ENCODE data around the gene AP5S1. TPM values are rescaled to one million over a fixed set of nuclear protein-coding genes. Genes with fewer than 3 reads are reported as not detected.
A peak's percentile ranks its signal among the peaks of the same experiment; 100 is the strongest.

Gene AP5S1
- polyA plus RNA-seq, 1 donor from 2014 or later: 11.3 TPM

DNA sequence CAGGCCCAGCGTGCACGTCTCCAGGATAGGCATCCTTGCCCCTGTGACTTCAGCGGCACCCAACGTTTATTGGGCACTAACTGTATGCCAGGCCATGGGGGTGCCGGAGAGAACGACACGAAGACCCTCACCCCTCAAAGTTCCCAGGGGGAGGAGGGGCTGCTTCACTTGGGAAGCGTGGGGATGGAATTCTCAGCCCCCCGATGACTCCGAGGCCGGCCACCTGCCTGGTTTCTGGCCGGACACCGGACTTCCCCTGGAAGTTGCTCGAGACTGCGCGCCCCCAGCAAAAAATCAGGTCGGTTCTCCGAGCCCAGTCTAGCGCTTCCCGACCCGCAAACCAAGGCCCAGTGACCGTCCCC lies 26.0 kb downstream of the AP5S1 start:
- Histone ChIP-seq H2AFZ (ENCODE audit: low read depth, low read length) (peak overlapping the region; percentile 93), H3K9ac (ENCODE audit: low read length) (peak overlapping the region; percentile 88), H3K4me2 (ENCODE audit: low read length) (peak overlapping the region; percentile 82), H3F3A (ENCODE audit: insufficient read depth, low read length, poor library complexity, severe bottlenecking) (no peaks in the 10 kb centered on the region), H4K20me1 (ENCODE audit: insufficient read depth) (no peaks in the 10 kb centered on the region), H3K4me3 (ENCODE audit: low read length) (peak overlapping the region; percentile 99), H3K36me3 (ENCODE audit: insufficient read depth, low read length) (no peaks in the 10 kb centered on the region), H3K9me2 (ENCODE audit: insufficient read depth, low read length) (no peaks in the 10 kb centered on the region), H3K9me3 (ENCODE audit: low read length) (no peaks in the 10 kb centered on the region), H3K79me2 (replicated peaks; ENCODE audit: insufficient read depth, low read length) (peaks cover 8% of the 10 kb centered on the region), H3K27me3 (ENCODE audit: insufficient read depth, low read depth, low read length) (no peaks in the 10 kb centered on the region), H3K27ac (ENCODE audit: low read length) (peak overlapping the region; percentile 59)
- TF ChIP-seq EP300 (conservative IDR thresholded peaks at IDR 0.05; ENCODE audit: poor library complexity, severe bottlenecking) (no peak), CTCF (IDR thresholded peaks at IDR 0.05; ENCODE audit: poor library complexity, severe bottlenecking) (no peak), POLR2AphosphoS5 (IDR thresholded peaks at IDR 0.05) (no peak), RAD21 (conservative IDR thresholded peaks at IDR 0.05) (no peak), EZH2 (IDR thresholded peaks at IDR 0.05; ENCODE audit: borderline replicate concordance, insufficient read depth, low read length, poor library complexity, severe bottlenecking) (no peak), MXI1 (conservative IDR thresholded peaks at IDR 0.05; ENCODE audit: poor library complexity, severe bottlenecking) (no peak), TAF1 (IDR thresholded peaks at IDR 0.05; ENCODE audit: low read depth) (no peak), SMC3 (conservative IDR thresholded peaks at IDR 0.05; ENCODE audit: poor library complexity) (no peak)
- TF ChIP-seq, protein P1, sequence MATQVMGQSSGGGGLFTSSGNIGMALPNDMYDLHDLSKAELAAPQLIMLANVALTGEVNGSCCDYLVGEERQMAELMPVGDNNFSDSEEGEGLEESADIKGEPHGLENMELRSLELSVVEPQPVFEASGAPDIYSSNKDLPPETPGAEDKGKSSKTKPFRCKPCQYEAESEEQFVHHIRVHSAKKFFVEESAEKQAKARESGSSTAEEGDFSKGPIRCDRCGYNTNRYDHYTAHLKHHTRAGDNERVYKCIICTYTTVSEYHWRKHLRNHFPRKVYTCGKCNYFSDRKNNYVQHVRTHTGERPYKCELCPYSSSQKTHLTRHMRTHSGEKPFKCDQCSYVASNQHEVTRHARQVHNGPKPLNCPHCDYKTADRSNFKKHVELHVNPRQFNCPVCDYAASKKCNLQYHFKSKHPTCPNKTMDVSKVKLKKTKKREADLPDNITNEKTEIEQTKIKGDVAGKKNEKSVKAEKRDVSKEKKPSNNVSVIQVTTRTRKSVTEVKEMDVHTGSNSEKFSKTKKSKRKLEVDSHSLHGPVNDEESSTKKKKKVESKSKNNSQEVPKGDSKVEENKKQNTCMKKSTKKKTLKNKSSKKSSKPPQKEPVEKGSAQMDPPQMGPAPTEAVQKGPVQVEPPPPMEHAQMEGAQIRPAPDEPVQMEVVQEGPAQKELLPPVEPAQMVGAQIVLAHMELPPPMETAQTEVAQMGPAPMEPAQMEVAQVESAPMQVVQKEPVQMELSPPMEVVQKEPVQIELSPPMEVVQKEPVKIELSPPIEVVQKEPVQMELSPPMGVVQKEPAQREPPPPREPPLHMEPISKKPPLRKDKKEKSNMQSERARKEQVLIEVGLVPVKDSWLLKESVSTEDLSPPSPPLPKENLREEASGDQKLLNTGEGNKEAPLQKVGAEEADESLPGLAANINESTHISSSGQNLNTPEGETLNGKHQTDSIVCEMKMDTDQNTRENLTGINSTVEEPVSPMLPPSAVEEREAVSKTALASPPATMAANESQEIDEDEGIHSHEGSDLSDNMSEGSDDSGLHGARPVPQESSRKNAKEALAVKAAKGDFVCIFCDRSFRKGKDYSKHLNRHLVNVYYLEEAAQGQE (IDR thresholded peaks at IDR 0.05; ENCODE audit: borderline replicate concordance): no peak

GRCh38 chr20:3846740-3847428 lies 26.5 kb downstream of the AP5S1 start, which contains the start of gene MAVS:
Gene MAVS, plus strand, starts transcription at chr20:3846834. Its CDS starts 7,791 bp downstream, at chr20:3854625.
- Histone ChIP-seq H3K27me3 (ENCODE audit: insufficient read depth, low read depth, low read length) (no peaks in the 10 kb centered on the region), H2AFZ (ENCODE audit: low read depth, low read length) (peak within 1 kb of the TSS; percentile 97), H3K36me3 (ENCODE audit: insufficient read depth, low read length) (no peaks in the 10 kb centered on the region), H3K79me2 (replicated peaks; ENCODE audit: insufficient read depth, low read length) (peaks cover 8% of the 10 kb centered on the region), H3K9ac (ENCODE audit: low read length) (peak within 1 kb of the TSS; percentile 88), H3K27ac (ENCODE audit: low read length) (peak within 1 kb of the TSS; percentile 65), H3K9me2 (ENCODE audit: insufficient read depth, low read length) (no peaks in the 10 kb centered on the region), H3K9me3 (ENCODE audit: low read length) (no peaks in the 10 kb centered on the region), H4K20me1 (ENCODE audit: insufficient read depth) (no peaks in the 10 kb centered on the region), H3K4me2 (ENCODE audit: low read length) (peak within 1 kb of the TSS; percentile 95), H3F3A (ENCODE audit: insufficient read depth, low read length, poor library complexity, severe bottlenecking) (no peaks in the 10 kb centered on the region), H3K4me3 (ENCODE audit: low read length) (peak within 1 kb of the TSS; percentile 99)
- TF ChIP-seq MXI1 (conservative IDR thresholded peaks at IDR 0.05; ENCODE audit: poor library complexity, severe bottlenecking) (peak; percentile 77), CTCF (IDR thresholded peaks at IDR 0.05; ENCODE audit: poor library complexity, severe bottlenecking) (peak; percentile 22), RAD21 (conservative IDR thresholded peaks at IDR 0.05) (peak; percentile 41), EP300 (conservative IDR thresholded peaks at IDR 0.05; ENCODE audit: poor library complexity, severe bottlenecking) (no peak), EZH2 (IDR thresholded peaks at IDR 0.05; ENCODE audit: borderline replicate concordance, insufficient read depth, low read length, poor library complexity, severe bottlenecking) (no peak), TAF1 (IDR thresholded peaks at IDR 0.05; ENCODE audit: low read depth) (peak; percentile 65), SMC3 (conservative IDR thresholded peaks at IDR 0.05; ENCODE audit: poor library complexity) (peak; percentile 32), POLR2AphosphoS5 (IDR thresholded peaks at IDR 0.05) (peak; percentile 91)
- TF ChIP-seq, protein P1 (IDR thresholded peaks at IDR 0.05; ENCODE audit: borderline replicate concordance): peak; percentile 71
